K562 (cell line): ENCODE results near the gene POFUT2. TPM values are rescaled to one million over a fixed set of nuclear protein-coding genes. Genes with fewer than 3 reads are reported as not detected.

ENCODE experiments used
- AFF4 ChIP-seq: sonication (generic); formaldehyde crosslinking; IDR thresholded peaks from 2 replicates; pipeline ENCODE4 v1.8.0; 2023; ENCODE audit warnings: mild to moderate bottlenecking, missing genetic modification reagents
- CBFA2T2 ChIP-seq: fragments of 450-650 bp; conservative IDR thresholded peaks from 2 replicates; pipeline ENCODE4 v1.6.1; 2017; ENCODE audit warnings: mild to moderate bottlenecking
- CTBP1 ChIP-seq: fragments of 450-650 bp; IDR thresholded peaks from 2 replicates; pipeline ENCODE4 v1.6.1; 2016; ENCODE audit warnings: borderline replicate concordance
- DACH1 ChIP-seq: fragments of 450-650 bp; IDR thresholded peaks from 2 replicates; pipeline ENCODE4 v1.6.1; 2018; ENCODE audit not compliant: partially characterized antibody
- FOSL1 ChIP-seq: fragments of 200-800 bp; sonication (Bioruptor generic); conservative IDR thresholded peaks from 2 replicates; pipeline ENCODE4 v1.6.1; 2016; ENCODE audit warnings: missing genetic modification characterization, missing compliant biosample characterization
- GTF3C2 ChIP-seq: IDR thresholded peaks from 3 replicates; pipeline ENCODE4 v1.6.1; 2011; ENCODE audit warnings: borderline replicate concordance, mild to moderate bottlenecking, moderate library complexity; ENCODE audit not compliant: insufficient read length; ENCODE audit errors: extremely low read depth
- L3MBTL2 ChIP-seq: fragments of 450-650 bp; IDR thresholded peaks from 2 replicates; pipeline ENCODE4 v1.6.1; 2016; ENCODE audit warnings: mild to moderate bottlenecking, moderate library complexity
- MAZ ChIP-seq, 2 experiments: fragments of 450-650 bp in 1 of 2; sonication (generic) in 1 of 2; formaldehyde crosslinking; IDR thresholded peaks in 1 of 2; conservative IDR thresholded peaks in 1 of 2; 2 replicates each; pipeline versions ENCODE4 v1.4.0 to v1.5.0; 2020; ENCODE audit warnings: mild to moderate bottlenecking in 1 of 2, missing genetic modification reagents in 1 of 2
- MCM7 ChIP-seq, 2 experiments: fragments of 450-650 bp; IDR thresholded peaks; 2 replicates each; pipeline ENCODE4 v1.6.1; 2016 to 2018
- MYC ChIP-seq, 2 experiments: fragments of 250-450 bp in 1 of 2; sonication (Bioruptor Pico) in 1 of 2; IDR thresholded peaks; 2 replicates each; pipeline versions ENCODE4 v1.5.1 to v1.6.1; 2012 to 2021; ENCODE audit warnings: low read depth in 2 of 2, borderline replicate concordance in 1 of 2, improper control_type of control experiment in 1 of 2, low read length in 1 of 2, mild to moderate bottlenecking in 1 of 2, moderate library complexity in 1 of 2
- NONO ChIP-seq, 2 experiments: fragments of 200-400 bp in 1 of 2; fragments of 450-650 bp in 1 of 2; formaldehyde crosslinking in 1 of 2; IDR thresholded peaks; 2 replicates each; pipeline ENCODE4 v1.6.1; 2017; ENCODE audit warnings: low read depth in 2 of 2, mild to moderate bottlenecking in 2 of 2, moderate library complexity in 2 of 2, low read length in 1 of 2
- PPARD ChIP-seq: fragments of 250-450 bp; sonication (Bioruptor Pico); IDR thresholded peaks from 2 replicates; pipeline ENCODE4 v1.8.0; 2022; ENCODE audit warnings: inconsistent platforms, mild to moderate bottlenecking, moderate library complexity
- RAD51 ChIP-seq: fragments of 450-650 bp; IDR thresholded peaks from 2 replicates; pipeline ENCODE4 v1.7.1; 2016; ENCODE audit warnings: low read depth, mild to moderate bottlenecking, borderline replicate concordance
- SMAD3 ChIP-seq: fragments of 450-650 bp; formaldehyde crosslinking; conservative IDR thresholded peaks from 2 replicates; pipeline ENCODE4 v1.4.0; 2020; ENCODE audit warnings: mild to moderate bottlenecking
- SRSF7 ChIP-seq: fragments of 200-400 bp; formaldehyde crosslinking; optimal IDR thresholded peaks from 2 replicates; pipeline ENCODE3; 2017; ENCODE audit warnings: mild to moderate bottlenecking, low read depth, low read length
- TAL1 ChIP-seq: fragments of 450-650 bp; IDR thresholded peaks from 2 replicates; pipeline ENCODE4 v1.6.1; 2016; ENCODE audit warnings: mild to moderate bottlenecking
- TRIM24 ChIP-seq, 2 experiments: fragments of 450-650 bp; IDR thresholded peaks; 2 replicates each; pipeline ENCODE4 v1.6.1; 2016
- USF1 ChIP-seq: sonication (generic); formaldehyde crosslinking; IDR thresholded peaks from 2 replicates; pipeline ENCODE4 v1.9.0; 2022; ENCODE audit warnings: mild to moderate bottlenecking, missing genetic modification reagents
- ZNF717 ChIP-seq: fragments of 250-450 bp; sonication (Bioruptor Pico); IDR thresholded peaks from 2 replicates; pipeline ENCODE4 v1.5.0; 2021
- polyA plus RNA-seq, 8 experiments: library from polyadenylated mRNA; depleted of rRNA in 4 of 8; stranded (reverse) in 5 of 8; unstranded in 3 of 8; fragments of >200 nt; fragmentation: Nextera tagmentation in 2 of 8; fragmentation: Illumina TruSeq in 1 of 8; extraction: Ambion mirVana in 2 of 8; extraction: Trizol in 1 of 8; gene quantifications; 2 replicates each; pipeline versions ENCODE4 v1.2.1 to v1.2.3, GENCODE V29; 2011 to 2014; ENCODE audit warnings: inconsistent platforms in 1 of 8, missing spikeins in 1 of 8
- total RNA-seq, 7 experiments: library from RNA; depleted of rRNA in 6 of 7; stranded (reverse); fragments of >200 nt in 6 of 7; fragmentation: Illumina TruSeq in 2 of 7; extraction: Trizol in 2 of 7; gene quantifications; 2 replicates each; pipeline versions ENCODE4 v1.2.1 to v1.2.3, GENCODE V29; 2011 to 2021; ENCODE audit warnings: low replicate concordance in 1 of 7
- TF ChIP-seq, protein P1 (sequence below): fragments of 450-650 bp; formaldehyde crosslinking; IDR thresholded peaks from 2 replicates; pipeline ENCODE4 v1.4.0; 2020; ENCODE audit warnings: mild to moderate bottlenecking, moderate library complexity

POFUT2 gene
- total and polyA plus RNA-seq, 9 of the 15 experiments (the other 6 are each of a cell fraction or from before 2014, with no cell fraction given): 1.1 to 24.2 (median 11.0) TPM

DNA sequence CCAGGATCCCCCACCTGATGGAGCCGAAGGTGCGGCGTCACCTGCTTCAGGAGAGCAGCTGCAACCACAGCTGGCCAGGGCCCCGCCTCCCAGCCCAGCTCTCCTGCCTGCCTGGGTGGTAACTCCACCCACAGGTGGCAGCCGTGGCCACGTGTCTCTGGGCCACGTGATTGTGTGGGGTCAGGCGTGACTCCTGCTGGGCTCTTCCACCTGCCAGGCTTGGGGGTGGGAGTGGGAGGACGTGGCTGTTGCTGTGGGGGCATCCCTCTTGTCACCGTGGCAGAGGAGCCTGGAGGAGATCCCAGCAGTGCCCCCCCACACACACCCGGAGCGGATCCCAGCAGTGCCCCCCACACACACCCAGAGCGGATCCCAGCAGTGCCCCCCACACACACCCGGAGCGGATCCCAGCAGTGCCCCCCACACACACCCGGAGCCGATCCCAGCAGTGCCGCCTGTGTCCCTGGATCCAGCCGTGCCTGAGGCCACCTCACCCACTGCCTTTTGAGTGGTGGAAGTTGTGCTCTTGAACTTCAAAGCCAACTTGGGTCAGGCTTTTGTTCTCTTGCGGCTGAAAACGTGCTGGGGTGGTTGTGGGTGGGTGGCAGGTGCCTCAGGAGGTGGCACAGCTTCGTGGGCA, 32.2 kb downstream of the POFUT2 start (continued):
- TF ChIP-seq CTBP1: peak; percentile 27; the same call in 1 of the 2 replicates
- TF ChIP-seq NONO (IDR thresholded peaks at IDR 0.05; ENCODE audit: low read depth in 2 of 2, low read length in 1 of 2): no peak
- TF ChIP-seq PPARD (CRISPR knock-in tag): no peak
- TF ChIP-seq AFF4 (CRISPR knock-in tag): peak; percentile 35; the same call in 1 of the 2 replicates
- TF ChIP-seq GTF3C2: no peak
- TF ChIP-seq, protein P1, sequence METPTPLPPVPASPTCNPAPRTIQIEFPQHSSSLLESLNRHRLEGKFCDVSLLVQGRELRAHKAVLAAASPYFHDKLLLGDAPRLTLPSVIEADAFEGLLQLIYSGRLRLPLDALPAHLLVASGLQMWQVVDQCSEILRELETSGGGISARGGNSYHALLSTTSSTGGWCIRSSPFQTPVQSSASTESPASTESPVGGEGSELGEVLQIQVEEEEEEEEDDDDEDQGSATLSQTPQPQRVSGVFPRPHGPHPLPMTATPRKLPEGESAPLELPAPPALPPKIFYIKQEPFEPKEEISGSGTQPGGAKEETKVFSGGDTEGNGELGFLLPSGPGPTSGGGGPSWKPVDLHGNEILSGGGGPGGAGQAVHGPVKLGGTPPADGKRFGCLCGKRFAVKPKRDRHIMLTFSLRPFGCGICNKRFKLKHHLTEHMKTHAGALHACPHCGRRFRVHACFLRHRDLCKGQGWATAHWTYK: peak; percentile 95
- TF ChIP-seq SMAD3 (CRISPR knock-in tag): no peak
- 0 out of 4 replicates have a peak, but pooled peaks of 1 of the 2 experiments have one; percentile 23 for TF ChIP-seq MAZ (CRISPR knock-in tag; conservative IDR thresholded peaks at IDR 0.05 in 1 of 2, IDR thresholded peaks at IDR 0.05 in 1 of 2)
- peak; percentile 96 for TF ChIP-seq USF1 (CRISPR knock-in tag)
- peak; percentile 96 for TF ChIP-seq RAD51
- TF ChIP-seq FOSL1 (tag): no peak
- no peak for TF ChIP-seq SRSF7
- TF ChIP-seq MCM7 (IDR thresholded peaks at IDR 0.05): no peak
- TF ChIP-seq TAL1: no peak
- TF ChIP-seq TRIM24 (IDR thresholded peaks at IDR 0.05): peak; percentile 33 to 49; a peak in 1 of 4 replicates
- TF ChIP-seq CBFA2T2: peak; percentile 80
- peak; percentile 61 for TF ChIP-seq MYC (IDR thresholded peaks at IDR 0.05; ENCODE audit: low read depth, low read length)
- no peak for TF ChIP-seq MYC (CRISPR knock-in tag; IDR thresholded peaks at IDR 0.05; ENCODE audit: borderline replicate concordance, low read depth)
- TF ChIP-seq ZNF717 (CRISPR knock-in tag): no peak
- no peak for TF ChIP-seq DACH1
- TF ChIP-seq L3MBTL2: peak; percentile 88
